ENCODE measurements around the gene ADAM10.

The ADAM10 gene

DNA sequence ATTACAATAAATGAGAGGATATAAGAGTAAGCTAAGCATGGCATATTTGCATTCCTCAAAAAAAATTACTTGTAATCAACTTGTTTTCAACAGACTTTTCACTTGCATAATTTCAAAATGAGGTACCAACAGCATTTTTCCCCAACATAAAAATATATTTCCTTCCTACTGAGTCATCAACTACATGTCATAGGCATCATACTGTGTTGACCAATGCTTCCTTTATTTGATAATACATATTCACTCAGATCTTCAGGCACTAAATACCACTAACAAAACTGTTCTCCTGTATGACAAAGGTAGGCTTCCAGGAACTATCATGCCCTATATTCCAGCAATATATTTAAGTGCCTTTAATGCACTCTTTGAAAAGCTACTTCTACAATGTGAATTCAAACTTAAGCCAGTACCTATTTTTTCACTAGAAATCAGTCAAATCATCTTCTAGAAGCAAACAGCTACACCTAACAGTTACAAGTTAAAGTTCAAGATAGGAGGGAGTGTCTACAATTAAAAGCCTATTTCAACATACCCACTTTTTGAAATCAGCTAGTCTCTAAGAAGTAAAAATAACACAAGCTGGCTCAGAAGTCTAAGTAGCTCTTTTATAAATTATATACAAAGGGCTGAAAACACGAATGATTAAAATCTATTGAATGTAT is 11.3 kb downstream of the ADAM10 start:
- H3K4me3 ChIP-seq (ENCODE audit: control insufficient read depth, low read depth, low read length): no peak overlapping the region
- DNase-seq (ENCODE audit: low read depth): no peak
- TF ChIP-seq, protein P1, sequence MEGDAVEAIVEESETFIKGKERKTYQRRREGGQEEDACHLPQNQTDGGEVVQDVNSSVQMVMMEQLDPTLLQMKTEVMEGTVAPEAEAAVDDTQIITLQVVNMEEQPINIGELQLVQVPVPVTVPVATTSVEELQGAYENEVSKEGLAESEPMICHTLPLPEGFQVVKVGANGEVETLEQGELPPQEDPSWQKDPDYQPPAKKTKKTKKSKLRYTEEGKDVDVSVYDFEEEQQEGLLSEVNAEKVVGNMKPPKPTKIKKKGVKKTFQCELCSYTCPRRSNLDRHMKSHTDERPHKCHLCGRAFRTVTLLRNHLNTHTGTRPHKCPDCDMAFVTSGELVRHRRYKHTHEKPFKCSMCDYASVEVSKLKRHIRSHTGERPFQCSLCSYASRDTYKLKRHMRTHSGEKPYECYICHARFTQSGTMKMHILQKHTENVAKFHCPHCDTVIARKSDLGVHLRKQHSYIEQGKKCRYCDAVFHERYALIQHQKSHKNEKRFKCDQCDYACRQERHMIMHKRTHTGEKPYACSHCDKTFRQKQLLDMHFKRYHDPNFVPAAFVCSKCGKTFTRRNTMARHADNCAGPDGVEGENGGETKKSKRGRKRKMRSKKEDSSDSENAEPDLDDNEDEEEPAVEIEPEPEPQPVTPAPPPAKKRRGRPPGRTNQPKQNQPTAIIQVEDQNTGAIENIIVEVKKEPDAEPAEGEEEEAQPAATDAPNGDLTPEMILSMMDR (IDR thresholded peaks at IDR 0.05; ENCODE audit: control insufficient read depth, insufficient read depth, low read depth, low read length, missing control alignments): no peak

GRCh38 chr15:58737298-58737697 is 12.2 kb downstream of the ADAM10 start:
- H3K4me3 ChIP-seq (ENCODE audit: control insufficient read depth, low read depth, low read length): no peak overlapping the region
- TF ChIP-seq, protein P1 (IDR thresholded peaks at IDR 0.05; ENCODE audit: control insufficient read depth, insufficient read depth, low read depth, low read length, missing control alignments): no peak
- no peak for DNase-seq (ENCODE audit: low read depth)

- DNase-seq (ENCODE audit: low read depth): no peak
- TF ChIP-seq, protein P1 (IDR thresholded peaks at IDR 0.05; ENCODE audit: control insufficient read depth, insufficient read depth, low read depth, low read length, missing control alignments): no peak
- H3K4me3 ChIP-seq (ENCODE audit: control insufficient read depth, low read depth, low read length): no peak overlapping the region
These were observed 13.4 kb downstream of the ADAM10 start for GRCh38 chr15:58736018-58736643.

DNA sequence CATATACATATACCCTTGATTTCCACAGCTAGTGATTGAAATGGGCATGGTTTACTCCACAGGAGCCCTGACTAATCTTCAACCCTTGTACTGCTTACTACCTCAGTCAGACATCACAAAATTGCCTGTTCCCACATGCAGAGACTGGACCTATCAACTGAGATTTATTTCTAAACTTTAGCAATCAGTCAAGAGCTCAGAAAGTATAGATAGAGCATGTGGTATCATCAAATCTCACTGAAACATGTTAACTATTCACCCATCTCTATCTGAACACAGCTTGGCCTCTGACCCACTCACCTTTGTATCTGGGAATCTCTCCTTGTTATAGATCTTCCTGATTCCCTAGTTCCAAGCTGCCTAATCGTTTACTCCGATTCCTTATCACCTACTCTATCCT is 14.6 kb downstream of the ADAM10 start:
- TF ChIP-seq, protein P1 (IDR thresholded peaks at IDR 0.05; ENCODE audit: control insufficient read depth, insufficient read depth, low read depth, low read length, missing control alignments): no peak
- no peak for DNase-seq (ENCODE audit: low read depth)

DNA sequence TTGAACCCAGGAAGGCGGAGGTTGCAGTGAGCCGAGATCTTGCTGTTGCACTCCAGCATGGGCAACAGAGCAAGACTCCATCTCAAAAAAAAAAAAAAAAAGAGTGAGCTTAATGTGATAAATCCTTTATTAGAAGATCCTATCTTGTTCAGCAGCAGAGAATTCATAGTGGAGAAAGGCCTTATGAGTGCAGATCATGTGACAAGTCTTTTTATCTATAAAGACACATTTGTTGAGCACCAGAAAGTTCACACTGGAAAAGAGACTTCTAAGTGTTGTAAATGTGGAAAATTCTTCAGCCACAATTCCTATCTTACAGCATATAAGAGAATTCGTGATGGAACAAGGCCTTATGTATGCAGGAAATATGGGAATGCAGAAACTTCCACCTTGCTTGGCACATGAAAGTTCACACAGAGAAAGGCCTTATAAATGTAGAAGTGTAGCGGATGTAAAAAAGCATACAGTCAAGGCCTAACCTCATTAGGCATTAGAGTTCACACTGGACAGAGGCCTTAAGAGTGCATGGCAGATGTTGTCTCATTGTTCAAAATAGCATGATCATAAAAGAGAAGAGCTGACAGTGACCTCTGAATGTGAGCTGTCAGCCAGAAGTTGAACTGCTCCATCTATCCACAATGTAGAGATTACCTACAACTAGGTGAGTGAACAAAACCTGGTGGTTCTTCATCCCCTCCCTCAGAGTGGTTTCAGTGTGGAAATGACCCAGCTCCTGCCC is 16.7 kb downstream of the ADAM10 start:
- TF ChIP-seq, protein P1 (IDR thresholded peaks at IDR 0.05; ENCODE audit: control insufficient read depth, insufficient read depth, low read depth, low read length, missing control alignments): no peak
- no peak overlapping the region for H3K4me3 ChIP-seq (ENCODE audit: control insufficient read depth, low read depth, low read length)
- DNase-seq (ENCODE audit: low read depth): no peak

More for the DNA sequence above, 14.6 kb downstream of the ADAM10 start:
- no peak overlapping the region for H3K4me3 ChIP-seq (ENCODE audit: control insufficient read depth, low read depth, low read length)

DNA sequence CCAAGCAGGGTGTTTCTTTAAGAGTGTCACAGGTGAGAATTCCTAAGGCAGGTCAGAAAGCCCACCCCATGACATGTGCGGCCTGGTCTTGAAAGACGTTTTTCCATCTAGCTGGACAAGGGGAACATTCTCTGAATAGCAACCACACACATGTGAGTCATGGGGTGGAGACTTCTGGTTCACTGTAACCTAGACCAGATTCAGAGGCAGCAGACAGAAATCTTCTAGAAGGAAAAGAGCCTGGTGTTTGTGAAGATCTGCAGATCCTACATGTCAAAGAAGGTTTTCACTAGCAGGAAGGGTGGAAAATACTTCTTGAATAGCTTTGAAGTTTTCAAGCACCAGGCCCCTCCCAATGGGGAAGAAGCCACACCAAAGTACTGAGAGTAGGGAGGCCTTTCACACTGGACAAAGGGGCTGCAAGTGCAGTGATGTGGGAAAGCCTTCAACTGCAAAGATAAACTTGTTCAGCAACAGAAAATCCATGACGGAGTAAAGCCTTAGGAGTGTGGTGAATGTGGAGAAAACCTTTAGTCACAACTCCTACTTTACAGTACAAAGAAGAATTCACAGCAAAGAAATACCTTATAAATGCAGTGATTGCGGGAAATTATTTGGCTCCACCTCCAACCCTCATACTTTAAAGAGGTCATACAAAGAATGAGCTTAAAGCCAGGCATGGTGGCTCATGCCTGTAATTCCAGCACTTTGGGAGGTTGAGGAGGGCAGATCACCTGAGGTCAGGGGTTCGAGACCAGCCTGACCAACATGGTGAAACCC is 17.6 kb downstream of the ADAM10 start:
- TF ChIP-seq, protein P1 (IDR thresholded peaks at IDR 0.05; ENCODE audit: control insufficient read depth, insufficient read depth, low read depth, low read length, missing control alignments): no peak
- no peak overlapping the region for H3K4me3 ChIP-seq (ENCODE audit: control insufficient read depth, low read depth, low read length)
- DNase-seq (ENCODE audit: low read depth): no peak
